ENCODE measurements around the gene SMU1.
"Not testable (repeated sequence)": the region's sequence is repeated elsewhere in the genome, so short reads cannot be mapped to it uniquely, and the experiment has no call there.

SMU1 gene

DNA sequence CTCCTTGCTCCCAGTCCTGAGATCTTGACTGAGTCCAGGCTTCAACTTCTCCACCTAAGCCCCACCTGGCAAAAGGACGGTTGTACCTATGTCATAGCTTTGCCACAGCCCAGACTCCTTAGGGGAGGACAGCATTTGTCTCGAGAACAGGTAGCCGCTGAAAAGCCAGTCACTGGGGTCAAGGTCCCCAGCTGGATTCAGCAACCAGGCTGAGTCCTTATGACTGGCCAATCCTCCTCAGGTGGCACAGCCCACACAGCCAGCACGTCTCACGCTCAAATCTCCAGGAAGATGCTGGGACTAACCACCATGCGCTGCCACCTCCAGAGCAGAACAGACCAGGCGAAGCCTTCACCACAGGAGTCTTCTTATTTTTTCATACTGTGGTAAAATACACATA is 27.9 kb upstream of the SMU1 start:
- no peak for FAIRE-seq

GRCh38 chr9:33103501-33104281 is 27.2 kb upstream of the SMU1 start:
- no peak for FAIRE-seq

DNA sequence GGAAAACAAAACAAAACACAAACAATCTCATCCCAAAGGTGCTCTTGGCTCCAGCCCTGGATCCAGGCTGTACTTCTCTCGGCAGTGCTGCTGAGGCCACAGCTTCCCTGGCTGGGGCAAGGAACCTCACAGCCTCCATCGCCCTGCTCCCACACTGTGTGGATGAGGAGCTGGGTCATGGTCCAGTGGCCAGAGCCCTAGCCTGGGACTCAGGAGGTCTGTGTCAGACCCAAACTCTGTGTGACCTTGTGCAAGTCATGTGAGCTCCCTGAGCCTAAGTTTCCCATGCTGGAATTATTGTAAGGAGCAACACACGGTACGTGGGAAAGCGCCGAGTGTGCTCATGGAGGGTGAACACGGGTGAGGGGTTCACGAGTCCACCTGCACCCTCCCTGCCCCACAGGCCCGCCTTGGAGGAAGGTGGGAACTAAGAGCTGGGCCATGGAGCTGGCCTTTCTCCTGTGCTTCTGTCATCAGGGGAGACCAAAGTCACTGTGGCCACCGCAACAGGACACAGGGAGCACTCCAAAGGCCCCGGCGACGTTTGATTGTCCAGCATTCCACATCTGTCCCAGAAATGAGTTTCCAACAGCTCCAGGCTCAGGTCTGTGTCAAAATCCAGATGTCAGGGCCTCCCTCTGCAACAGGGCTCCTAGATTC is 26.2 kb upstream of the SMU1 start:
- FAIRE-seq = no peak

DNA sequence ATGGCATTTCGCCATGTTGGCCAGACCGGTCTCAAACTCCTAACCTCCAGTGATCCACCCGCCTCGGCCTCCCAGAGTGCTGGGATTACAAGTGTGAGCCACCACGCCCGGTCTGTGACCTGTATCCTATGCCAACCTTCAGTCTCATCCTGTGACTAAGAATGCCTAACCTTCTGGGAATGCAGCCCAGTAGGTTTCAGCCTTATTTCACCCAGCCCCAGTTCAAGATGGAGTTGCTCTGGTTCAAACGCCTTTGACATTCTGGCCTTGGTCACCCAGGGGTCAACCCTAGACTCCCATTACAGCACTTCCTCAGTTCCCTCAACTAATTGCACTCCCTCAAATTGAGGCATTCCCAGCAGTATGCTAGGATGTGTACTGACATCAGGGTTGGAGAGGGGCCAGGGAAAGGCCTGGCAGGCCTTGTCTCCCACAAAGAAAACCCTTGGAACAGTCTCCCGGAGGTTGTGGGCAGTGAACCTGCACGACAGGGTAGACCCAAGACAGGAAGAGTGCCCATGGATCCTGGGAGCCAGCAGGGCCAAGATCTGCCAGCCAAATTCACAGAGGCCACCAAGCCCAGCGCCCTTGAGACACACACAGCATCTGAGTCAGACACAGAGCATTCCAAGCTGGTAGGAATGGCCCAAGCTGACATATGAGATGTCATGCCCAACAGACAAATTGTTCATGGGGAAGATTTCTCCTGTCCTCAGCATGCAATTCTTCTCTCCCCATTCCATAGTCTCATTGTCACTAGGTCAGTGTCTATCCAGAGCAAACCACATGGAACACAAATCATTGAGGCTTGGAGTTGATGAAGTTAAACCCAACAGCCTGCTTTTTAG is 24.9 kb upstream of the SMU1 start:
- FAIRE-seq = no peak

DNA sequence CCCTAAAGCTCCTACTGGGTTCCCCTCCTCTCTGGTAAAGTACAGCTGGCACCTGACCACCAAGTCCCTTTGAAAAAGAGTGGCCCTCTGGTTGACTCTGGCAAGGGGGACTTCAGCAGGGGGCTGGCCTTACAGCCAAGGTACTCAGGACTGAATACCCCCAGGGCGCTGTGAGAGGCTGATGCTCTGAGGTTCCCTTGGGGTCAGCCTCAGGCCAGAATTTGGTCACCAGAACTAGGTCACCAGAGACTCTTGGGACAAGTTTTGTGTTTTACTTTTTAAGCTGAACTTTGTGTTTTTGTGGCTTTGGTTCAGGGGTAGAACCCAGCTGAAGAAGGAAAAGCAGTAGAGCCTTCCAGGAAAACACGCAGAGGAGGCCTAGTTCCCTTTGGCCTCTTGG is 23.3 kb upstream of the SMU1 start:
- FAIRE-seq = no peak

DNA sequence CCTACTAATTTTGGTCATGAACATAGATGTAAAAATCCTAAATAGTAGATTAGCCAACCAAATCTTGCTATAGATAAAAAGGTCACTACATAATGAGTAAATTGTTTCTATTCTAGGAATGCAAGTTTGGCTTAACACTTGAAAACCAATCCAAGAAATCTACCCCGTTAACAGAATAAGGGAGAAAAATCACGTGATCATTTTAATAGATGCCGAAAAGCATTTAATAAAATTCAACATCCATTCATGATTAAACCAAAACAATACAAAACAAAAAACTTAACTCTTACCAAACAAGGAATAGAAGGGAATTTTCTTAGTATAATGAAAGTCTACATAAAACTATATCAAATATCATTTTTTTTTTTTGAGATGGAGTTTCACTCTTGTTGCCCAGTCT is 20.7 kb upstream of the SMU1 start:
- FAIRE-seq = no peak

DNA sequence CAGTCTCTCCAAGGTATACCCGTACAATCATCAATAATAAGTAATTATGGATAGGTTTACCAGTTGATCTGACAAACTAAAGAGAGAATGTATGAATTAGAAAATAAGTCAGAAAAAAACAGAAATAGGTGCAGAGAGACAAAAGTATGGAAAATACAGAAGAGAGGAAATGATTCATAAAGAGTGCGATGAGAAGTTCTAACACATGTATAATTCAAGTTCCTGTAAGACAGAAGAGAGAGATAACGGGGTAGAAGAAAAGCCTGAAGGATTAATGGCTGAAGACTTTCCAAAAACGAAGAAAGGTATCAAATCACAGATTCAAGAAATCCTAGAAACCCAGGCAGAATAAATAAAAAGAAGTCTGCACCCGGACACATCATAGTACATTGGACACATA is 16.2 kb upstream of the SMU1 start:
- FAIRE-seq = no peak

DNA sequence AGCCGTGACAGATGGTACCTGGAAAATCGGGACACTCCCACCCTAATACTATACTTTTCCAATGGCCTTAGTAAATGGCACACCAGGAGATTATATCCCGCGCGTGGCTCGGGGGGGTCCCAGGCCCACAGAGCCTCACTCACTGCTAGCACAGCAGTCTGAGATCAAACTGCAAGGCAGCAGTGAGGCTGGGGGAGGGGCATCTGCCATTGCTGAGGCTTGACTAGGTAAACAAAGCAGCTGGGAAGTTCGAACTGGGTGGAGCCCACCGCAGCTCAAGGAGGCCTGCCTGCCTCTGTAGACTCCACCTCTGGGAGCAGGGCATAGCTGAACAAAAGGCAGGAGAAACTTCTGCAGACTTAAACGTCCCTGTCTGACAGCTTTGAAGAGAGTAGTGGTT is 9.2 kb upstream of the SMU1 start:
- FAIRE-seq = not testable (repeated sequence)

DNA sequence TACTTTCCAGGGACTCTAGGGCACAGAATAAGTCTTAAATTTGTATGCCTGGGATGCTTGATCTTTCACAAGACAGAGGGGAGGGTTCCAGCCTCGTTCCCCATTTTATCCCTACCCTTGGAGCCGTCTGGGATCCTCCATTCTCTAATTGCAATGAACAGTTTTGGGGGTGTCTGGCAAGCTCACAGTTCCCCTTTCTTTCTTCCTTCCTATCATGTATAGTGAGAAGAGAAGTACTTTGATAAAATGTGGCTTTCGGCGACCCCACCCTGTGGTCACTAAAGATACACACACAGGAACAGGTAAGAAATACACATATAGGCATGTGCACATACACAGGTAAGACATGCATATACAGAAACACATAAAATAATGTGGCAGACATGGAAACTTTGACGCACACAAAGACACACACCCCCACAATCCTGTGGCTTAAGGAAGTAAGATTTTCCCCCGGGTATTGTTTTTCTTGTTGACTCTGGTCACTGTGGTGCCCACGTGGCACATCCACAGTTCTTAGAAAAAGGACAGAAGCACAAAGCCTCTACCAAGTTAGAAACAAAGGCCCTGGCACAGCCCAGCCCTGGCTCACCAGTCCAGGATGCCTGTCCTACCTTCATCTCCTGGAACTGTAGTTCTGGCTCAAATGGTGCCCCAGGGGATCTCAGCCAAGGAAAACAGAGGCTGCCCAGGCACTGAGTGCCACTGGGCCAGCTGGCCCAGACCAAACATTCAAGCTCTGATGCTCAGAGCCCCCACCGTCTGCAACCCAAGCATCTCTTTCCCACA is 6.3 kb upstream of the SMU1 start:
- no peak for FAIRE-seq

DNA sequence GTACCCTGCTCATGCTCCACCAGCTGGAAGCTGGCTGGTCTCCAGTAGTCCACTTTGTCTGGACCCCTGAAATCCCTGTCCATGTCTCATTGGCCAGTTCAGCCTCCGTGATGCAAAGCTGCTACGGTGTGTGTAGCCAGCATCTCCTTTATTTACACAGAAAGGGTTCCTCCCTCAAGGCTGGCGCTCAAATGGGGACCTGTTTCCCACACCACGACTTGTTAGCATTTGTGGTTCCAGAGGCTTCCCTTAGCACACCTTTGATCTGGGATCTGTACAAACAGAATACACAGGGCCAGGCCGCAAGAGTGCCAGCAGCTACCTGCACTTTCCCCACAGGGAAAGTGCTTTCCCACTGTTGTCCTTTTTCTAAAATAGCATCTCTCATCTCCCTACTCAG is 5.7 kb upstream of the SMU1 start:
- FAIRE-seq = no peak

- no peak for FAIRE-seq
Measured at GRCh38 chr9:33081128-33081851, 4.8 kb upstream of the SMU1 start.

DNA sequence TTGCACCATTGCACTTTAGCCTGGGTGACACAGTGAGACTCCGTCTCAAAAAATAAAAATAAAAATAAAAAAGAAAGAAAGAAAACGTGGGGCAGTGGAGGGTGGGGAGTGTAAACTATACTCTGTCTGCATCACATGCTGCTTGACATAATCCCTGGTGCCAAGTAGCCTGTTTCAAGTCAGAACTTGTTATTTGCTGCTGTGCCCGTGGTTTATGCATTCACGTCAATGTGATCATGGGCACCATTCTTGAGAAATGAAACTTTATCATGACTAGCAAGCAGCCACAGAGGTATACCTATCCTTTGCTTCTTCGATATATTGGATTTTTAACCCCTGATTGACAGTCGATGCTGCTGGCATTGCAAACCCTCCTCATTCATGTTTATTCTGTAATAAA is 4.1 kb upstream of the SMU1 start:
- no peak for FAIRE-seq

- FAIRE-seq = no peak
Measured at GRCh38 chr9:33068991-33069390, 7.5 kb downstream of the SMU1 start.

GRCh38 chr9:33065157-33066076 is 11.1 kb downstream of the SMU1 start:
- FAIRE-seq = no peak

DNA sequence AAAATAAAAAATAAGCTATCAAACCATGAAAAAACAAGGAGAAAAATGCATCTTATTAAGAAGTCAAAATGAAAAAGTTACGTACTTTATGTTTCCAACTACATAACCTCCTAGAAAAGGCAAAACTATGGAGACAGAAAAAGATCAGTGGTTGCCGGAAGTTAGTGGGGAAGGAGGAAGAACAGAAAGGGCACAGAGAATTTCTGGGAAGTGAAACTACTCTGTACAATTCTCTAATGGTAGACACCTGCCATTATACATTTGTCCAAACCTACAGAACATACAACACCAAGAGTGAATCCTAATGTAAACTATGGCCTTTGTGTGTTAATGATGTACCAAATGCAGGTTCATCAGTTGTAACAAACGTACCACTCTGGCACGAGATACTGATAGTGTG is 25.3 kb downstream of the SMU1 start:
- FAIRE-seq = no peak

DNA sequence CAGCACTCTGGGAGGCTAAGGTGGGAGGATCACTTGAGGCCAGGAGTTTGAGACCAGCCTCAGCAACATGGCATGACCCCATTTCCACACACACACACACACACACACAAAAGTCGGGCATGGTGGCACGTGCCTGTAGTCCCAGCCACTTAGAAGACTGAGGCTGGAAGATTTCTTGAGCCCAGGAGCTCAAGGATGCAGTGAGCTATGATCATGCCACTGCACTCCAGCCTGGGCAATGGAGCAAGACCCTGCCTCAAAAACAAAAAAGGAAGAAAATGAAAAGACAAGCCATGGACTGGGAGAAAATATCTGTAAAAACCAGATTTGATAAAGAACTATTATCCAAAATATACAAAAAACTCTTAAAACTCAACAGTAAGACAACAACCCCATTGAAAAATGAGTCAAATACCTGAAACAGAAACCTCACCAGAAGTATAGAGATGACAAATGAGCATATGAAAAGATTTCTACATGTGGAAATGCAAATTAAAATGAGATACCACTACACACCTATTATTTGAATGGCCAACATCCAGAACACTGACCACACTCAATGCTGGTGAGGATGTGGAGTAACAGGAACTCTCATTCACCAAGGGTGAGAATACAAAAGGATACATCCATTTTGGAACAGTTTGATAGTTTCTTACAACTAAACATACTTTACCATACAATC is 26.7 kb downstream of the SMU1 start:
- no peak for FAIRE-seq

DNA sequence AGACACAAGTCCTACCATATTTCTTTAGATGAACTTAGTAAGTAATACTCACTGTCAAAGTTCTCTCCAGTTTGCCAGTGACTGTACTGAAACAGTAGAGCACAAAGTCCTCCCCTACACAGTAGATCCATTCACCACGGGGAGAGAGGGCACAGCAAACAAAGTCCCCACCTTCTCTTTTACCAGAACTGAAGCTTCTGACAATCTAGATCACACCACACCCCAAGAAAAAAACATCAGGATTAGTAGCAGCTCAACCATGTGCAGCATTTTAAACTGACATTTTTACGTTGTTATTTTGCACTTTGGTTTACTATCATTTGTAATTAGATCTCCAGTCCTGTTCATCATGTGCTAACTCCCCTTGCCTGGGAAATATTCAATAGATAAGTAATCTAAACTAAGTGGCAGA is 28.4 kb downstream of the SMU1 start:
- no peak for FAIRE-seq

- no peak for FAIRE-seq
Measured at GRCh38 chr9:33046061-33046460, 30.4 kb downstream of the SMU1 start.

- no peak for FAIRE-seq
Measured at GRCh38 chr9:33044677-33045282, 31.7 kb downstream of the SMU1 start.

- no peak for FAIRE-seq
Measured at GRCh38 chr9:33044162-33044673, 32.3 kb downstream of the SMU1 start.

Measured in islet of Langerhans (tissue), 1 donor.